Astrocyte of the hippocampus (primary cell): ENCODE results near the gene ACO2.
"Not testable (repeated sequence)": the region's sequence is repeated elsewhere in the genome, so short reads cannot be mapped to it uniquely, and the experiment has no call there.

Experiments
- DNase-seq: peaks from one replicate; pipeline ENCODE4 v3.0.0; 2011; ENCODE audit warnings: low read depth, low spot score

ACO2 gene

DNA sequence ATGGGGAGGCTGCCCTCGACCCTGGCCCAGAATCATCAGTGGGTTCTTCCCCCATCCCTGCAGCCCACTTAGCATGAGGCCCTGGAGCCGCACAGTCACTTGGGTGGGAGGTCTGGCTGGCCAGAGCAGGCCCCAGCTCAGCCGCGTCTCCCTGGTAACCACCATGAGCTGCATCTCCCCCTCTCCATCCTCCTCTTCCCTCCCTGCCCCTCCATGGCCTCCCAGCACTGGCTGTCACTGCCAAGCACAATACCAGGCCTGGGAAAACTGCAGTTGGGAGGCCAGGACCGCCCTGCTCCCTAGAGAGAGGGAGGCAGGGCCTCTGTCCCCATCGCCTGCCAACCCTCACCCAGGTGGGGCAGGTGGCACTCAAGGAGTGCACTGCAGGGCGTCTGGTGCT is 99.9 kb downstream of the ACO2 start:
- no peak for DNase-seq

GRCh38 chr22:41570221-41570620 is 101.3 kb downstream of the ACO2 start:
- no peak for DNase-seq

DNA sequence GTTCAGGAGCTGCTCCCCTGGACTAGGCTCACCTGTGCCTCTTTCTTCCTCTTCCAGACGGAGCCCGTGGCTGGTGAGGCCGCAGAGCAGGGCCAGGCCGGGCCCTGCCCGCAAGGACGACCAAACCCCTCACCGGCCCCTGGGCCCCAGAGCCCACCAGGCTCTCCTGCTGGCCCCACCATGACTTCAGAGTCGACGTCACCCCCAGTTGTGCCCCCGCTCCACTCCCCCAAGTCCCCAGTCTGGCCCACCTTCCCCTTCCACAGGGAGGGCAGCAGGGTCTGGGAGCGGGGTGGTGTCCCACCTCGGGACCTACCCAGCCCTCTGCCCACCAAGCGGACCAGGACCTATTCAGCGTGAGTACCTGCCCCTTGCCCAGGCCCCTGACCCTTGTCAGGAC is 102.9 kb downstream of the ACO2 start:
- DNase-seq = no peak

DNA sequence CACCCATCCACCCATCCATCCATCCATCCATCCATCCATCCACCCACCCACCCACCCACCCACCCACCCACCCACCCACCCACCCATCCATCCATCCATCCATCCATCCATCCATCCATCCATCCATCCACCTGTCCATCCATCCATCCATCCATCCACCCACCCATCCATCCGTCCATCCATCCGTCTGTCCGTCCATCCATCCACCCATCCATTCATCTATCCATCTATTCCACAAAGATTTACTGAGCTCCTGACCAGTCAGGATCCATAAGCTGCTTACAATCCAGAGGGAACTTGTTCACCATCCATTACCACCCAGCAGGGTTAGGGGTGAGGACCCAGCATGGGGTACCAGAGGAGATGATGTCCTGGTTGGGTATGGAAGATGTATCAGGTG is 103.4 kb downstream of the ACO2 start:
- DNase-seq = not testable (repeated sequence)

GRCh38 chr22:41573677-41574076 is 104.8 kb downstream of the ACO2 start:
- no peak for DNase-seq

- no peak for DNase-seq
These were observed 106.0 kb downstream of the ACO2 start for GRCh38 chr22:41574847-41575381.

DNA sequence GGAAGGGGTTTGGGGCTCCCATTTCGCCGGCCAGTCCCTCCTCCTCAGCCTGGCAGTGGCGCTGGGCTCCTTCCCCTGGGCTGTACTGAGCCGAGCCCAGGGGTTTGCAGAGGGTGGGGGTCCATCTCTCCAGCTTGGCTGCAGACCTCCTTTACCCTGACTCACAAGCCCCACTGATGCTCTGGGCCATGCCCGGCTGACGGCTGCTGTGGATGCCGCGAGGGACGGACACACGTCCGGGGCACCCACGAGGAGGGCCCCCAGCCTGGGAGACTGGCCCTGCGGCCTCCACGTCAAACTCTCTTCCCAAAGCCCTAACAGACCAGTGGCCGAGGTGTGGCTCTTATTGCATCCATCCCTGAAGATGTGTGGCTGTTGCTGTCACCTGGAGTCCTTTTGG is 106.6 kb downstream of the ACO2 start:
- no peak for DNase-seq

DNA sequence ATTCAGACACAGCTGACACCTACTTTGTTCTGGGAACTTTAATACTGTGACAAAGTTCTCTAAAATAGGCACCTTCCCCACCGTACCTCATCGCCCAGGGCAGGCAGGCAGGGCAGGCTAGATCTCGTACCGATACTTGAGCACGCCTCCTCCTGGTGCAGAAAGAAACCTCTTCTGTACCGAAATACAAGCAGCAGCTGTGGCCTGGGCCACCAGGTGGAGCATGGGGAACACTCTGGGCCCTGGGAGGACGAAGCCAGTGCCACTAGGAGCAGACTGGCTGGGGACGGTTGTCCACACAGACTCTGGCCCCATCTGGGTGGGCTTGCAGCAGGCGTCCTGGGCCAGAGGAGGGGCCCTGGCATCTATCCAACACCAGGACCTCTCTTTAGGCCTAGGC is 108.0 kb downstream of the ACO2 start:
- peak; percentile 73 for DNase-seq

- DNase-seq = no peak
These were observed 109.2 kb downstream of the ACO2 start for GRCh38 chr22:41578114-41578513.
